Stimulated activated memory B cell treated with anti-CD40 and anti-IgM and Interleukin-4, amounts not matched to agents 10 μg/mL and 1 μg/mL and 100 μg/mL, for 72 hours (primary cell): ENCODE results near the gene EEF1AKMT4.

Experiments used
- ATAC-seq: fragments of 150-1000 bp; cut with Tn5 transposase; 2 replicates; pipeline ENCODE4 v1.10.0; 2021
- H3K27ac Mint-ChIP-seq: one replicate; pipeline ENCODE4 v1.8.0; 2022; ENCODE audit warnings: mild to moderate bottlenecking, mixed read lengths
- H3K27me3 Mint-ChIP-seq: one replicate; pipeline ENCODE4 v1.8.0; 2022; ENCODE audit warnings: mixed read lengths
- H3K36me3 Mint-ChIP-seq: one replicate; pipeline ENCODE4 v1.8.0; 2022; ENCODE audit warnings: mixed read lengths
- H3K4me1 Mint-ChIP-seq: one replicate; pipeline ENCODE4 v1.8.0; 2022; ENCODE audit warnings: mixed read lengths
- H3K4me3 Mint-ChIP-seq: one replicate; pipeline ENCODE4 v1.8.0; 2022; ENCODE audit warnings: mild to moderate bottlenecking, moderate library complexity, mixed read lengths
- H3K9me3 Mint-ChIP-seq: one replicate; pipeline ENCODE4 v1.8.0; 2022; ENCODE audit warnings: mixed read lengths

The EEF1AKMT4 gene

GRCh38 chr3:184241141-184241446, 8.4 kb upstream of the EEF1AKMT4 start:
- peaks cover 37% of the 10 kb centered on the region for H3K36me3 Mint-ChIP-seq
- H3K27me3 Mint-ChIP-seq: no peaks in the 10 kb centered on the region
- H3K9me3 Mint-ChIP-seq: no peaks in the 10 kb centered on the region
- ATAC-seq: no peak
- H3K4me1 Mint-ChIP-seq: peaks cover 4% of the 10 kb centered on the region
- no peak overlapping the region for H3K4me3 Mint-ChIP-seq
- H3K27ac Mint-ChIP-seq: no peak overlapping the region

- Mint-ChIP-seq H3K27me3 (no peaks in the 10 kb centered on the region), H3K36me3 (peaks cover 39% of the 10 kb centered on the region), H3K4me1 (peaks cover 10% of the 10 kb centered on the region), H3K27ac (no peak overlapping the region), H3K9me3 (no peaks in the 10 kb centered on the region), H3K4me3 (no peak overlapping the region)
- peak; percentile 42 for ATAC-seq
These were observed 7.8 kb upstream of the EEF1AKMT4 start for GRCh38 chr3:184241447-184242296.

GRCh38 chr3:184242297-184242685, 7.2 kb upstream of the EEF1AKMT4 start:
- H3K4me3 Mint-ChIP-seq: no peak overlapping the region
- H3K36me3 Mint-ChIP-seq: peaks cover 39% of the 10 kb centered on the region
- H3K27me3 Mint-ChIP-seq: no peaks in the 10 kb centered on the region
- H3K9me3 Mint-ChIP-seq: no peaks in the 10 kb centered on the region
- H3K27ac Mint-ChIP-seq: no peak overlapping the region
- H3K4me1 Mint-ChIP-seq: peaks cover 11% of the 10 kb centered on the region
- ATAC-seq: no peak

- peak; percentile 75 for ATAC-seq
- H3K4me3 Mint-ChIP-seq: peak within 1 kb of the TSS; percentile 98
- H3K27me3 Mint-ChIP-seq: no peaks in the 10 kb centered on the region
- no peaks in the 10 kb centered on the region for H3K9me3 Mint-ChIP-seq
- peaks cover 23% of the 10 kb centered on the region for H3K36me3 Mint-ChIP-seq
- peaks cover 34% of the 10 kb centered on the region for H3K4me1 Mint-ChIP-seq
- peak within 1 kb of the TSS; percentile 100 for H3K27ac Mint-ChIP-seq
These were observed 739 bp upstream of the EEF1AKMT4 start, which contains the start of gene ALG3 for GRCh38 chr3:184248454-184249411. ALG3 (minus strand) TSS chr3:184248962; CDS start chr3:184248940, 22 bp downstream.

GRCh38 chr3:184250167-184250828, 826 bp downstream of the EEF1AKMT4 start:
- peaks cover 7% of the 10 kb centered on the region for H3K36me3 Mint-ChIP-seq
- H3K4me1 Mint-ChIP-seq: peaks cover 34% of the 10 kb centered on the region
- peak overlapping the region; percentile 100 for H3K27ac Mint-ChIP-seq
- no peaks in the 10 kb centered on the region for H3K27me3 Mint-ChIP-seq
- H3K9me3 Mint-ChIP-seq: no peaks in the 10 kb centered on the region
- H3K4me3 Mint-ChIP-seq: peak overlapping the region; percentile 98
- peak; percentile 85 for ATAC-seq

- no peak for ATAC-seq
- Mint-ChIP-seq H3K27me3 (peaks cover 19% of the 10 kb centered on the region), H3K9me3 (no peaks in the 10 kb centered on the region), H3K4me1 (peaks cover 6% of the 10 kb centered on the region), H3K4me3 (no peak overlapping the region), H3K27ac (no peak overlapping the region), H3K36me3 (peaks cover 20% of the 10 kb centered on the region)
These were observed 6.0 kb downstream of the EEF1AKMT4 start for GRCh38 chr3:184255291-184256039.

- no peak overlapping the region for H3K27ac Mint-ChIP-seq
- peaks cover 20% of the 10 kb centered on the region for H3K36me3 Mint-ChIP-seq
- H3K9me3 Mint-ChIP-seq: no peaks in the 10 kb centered on the region
- H3K27me3 Mint-ChIP-seq: peaks cover 34% of the 10 kb centered on the region
- no peak overlapping the region for H3K4me3 Mint-ChIP-seq
- H3K4me1 Mint-ChIP-seq: peaks cover 17% of the 10 kb centered on the region
- ATAC-seq: no peak
These were observed 7.8 kb downstream of the EEF1AKMT4 start for GRCh38 chr3:184257083-184257915.

- peaks cover 47% of the 10 kb centered on the region for H3K27me3 Mint-ChIP-seq
- peak overlapping the region; percentile 63 for H3K4me3 Mint-ChIP-seq
- no peak overlapping the region for H3K27ac Mint-ChIP-seq
These were observed 9.5 kb downstream of the EEF1AKMT4 start for GRCh38 chr3:184258926-184259325.

GRCh38 chr3:184259396-184259877, 10.0 kb downstream of the EEF1AKMT4 start:
- no peak overlapping the region for H3K27ac Mint-ChIP-seq
- H3K4me1 Mint-ChIP-seq: peaks cover 18% of the 10 kb centered on the region
- peaks cover 47% of the 10 kb centered on the region for H3K27me3 Mint-ChIP-seq
- peak overlapping the region; percentile 63 for H3K4me3 Mint-ChIP-seq
- H3K36me3 Mint-ChIP-seq: peaks cover 20% of the 10 kb centered on the region
- H3K9me3 Mint-ChIP-seq: no peaks in the 10 kb centered on the region
- no peak for ATAC-seq

More at GRCh38 chr3:184258926-184259325, 9.5 kb downstream of the EEF1AKMT4 start:
- Mint-ChIP-seq H3K4me1 (peaks cover 18% of the 10 kb centered on the region), H3K36me3 (peaks cover 20% of the 10 kb centered on the region), H3K9me3 (no peaks in the 10 kb centered on the region)
- no peak for ATAC-seq

- Mint-ChIP-seq H3K4me3 (peak overlapping the region; percentile 51), H3K27me3 (peaks cover 47% of the 10 kb centered on the region), H3K4me1 (peaks cover 18% of the 10 kb centered on the region), H3K36me3 (peaks cover 20% of the 10 kb centered on the region), H3K27ac (no peak overlapping the region), H3K9me3 (no peaks in the 10 kb centered on the region)
- peak; percentile 63 for ATAC-seq
These were observed 10.6 kb downstream of the EEF1AKMT4 start for GRCh38 chr3:184259878-184260723.

GRCh38 chr3:184260724-184261269, 11.3 kb downstream of the EEF1AKMT4 start:
- Mint-ChIP-seq H3K4me1 (peaks cover 18% of the 10 kb centered on the region), H3K36me3 (peaks cover 20% of the 10 kb centered on the region), H3K9me3 (no peaks in the 10 kb centered on the region), H3K27ac (no peak overlapping the region), H3K27me3 (peaks cover 48% of the 10 kb centered on the region), H3K4me3 (peak overlapping the region; percentile 55)
- ATAC-seq: no peak

GRCh38 chr3:184261270-184261853, 11.9 kb downstream of the EEF1AKMT4 start, which contains the start of gene CAMK2N2:
CAMK2N2 (minus strand) TSS chr3:184261553; CDS start chr3:184261285, 268 bp downstream.
- peaks cover 54% of the 10 kb centered on the region for H3K27me3 Mint-ChIP-seq
- no peaks in the 10 kb centered on the region for H3K9me3 Mint-ChIP-seq
- ATAC-seq: peak; percentile 68
- H3K4me1 Mint-ChIP-seq: peaks cover 18% of the 10 kb centered on the region
- peak within 1 kb of the TSS; percentile 55 for H3K4me3 Mint-ChIP-seq
- H3K27ac Mint-ChIP-seq: no peak within 1 kb of the TSS
- H3K36me3 Mint-ChIP-seq: peaks cover 20% of the 10 kb centered on the region
